WTC11 (cell line): ENCODE data around the gene OBI1. TPM values are rescaled to one million over a fixed set of nuclear protein-coding genes. Genes with fewer than 3 reads are reported as not detected.

Experiments
- CREM ChIP-seq: sonication (generic); formaldehyde crosslinking; IDR thresholded peaks from 2 replicates; pipeline ENCODE4 v1.8.1; 2022; ENCODE audit warnings: mild to moderate bottlenecking, missing genetic modification reagents, moderate library complexity
- ELF4 ChIP-seq: sonication (generic); formaldehyde crosslinking; IDR thresholded peaks from 2 replicates; pipeline ENCODE4 v1.8.1; 2022; ENCODE audit warnings: low read depth, mild to moderate bottlenecking, moderate library complexity, missing genetic modification reagents
- ESRRA ChIP-seq: sonication (generic); formaldehyde crosslinking; IDR thresholded peaks from 2 replicates; pipeline ENCODE4 v1.8.1; 2022; ENCODE audit warnings: mild to moderate bottlenecking, missing genetic modification reagents, borderline replicate concordance
- FOXJ3 ChIP-seq: sonication (generic); formaldehyde crosslinking; IDR thresholded peaks from 2 replicates; pipeline ENCODE4 v1.9.0; 2021; ENCODE audit warnings: missing genetic modification reagents, mild to moderate bottlenecking, borderline replicate concordance
- FOXP4 ChIP-seq: sonication (generic); formaldehyde crosslinking; IDR thresholded peaks from 2 replicates; pipeline ENCODE4 v1.8.0; 2022; ENCODE audit warnings: mild to moderate bottlenecking, missing genetic modification reagents
- JUN ChIP-seq: sonication (generic); formaldehyde crosslinking; IDR thresholded peaks from 2 replicates; pipeline ENCODE4 v1.8.0; 2023; ENCODE audit warnings: mild to moderate bottlenecking, missing genetic modification reagents
- KAT7 ChIP-seq: sonication (generic); formaldehyde crosslinking; IDR thresholded peaks from 2 replicates; pipeline ENCODE4 v1.8.1; 2023; ENCODE audit warnings: missing genetic modification reagents, mild to moderate bottlenecking, borderline replicate concordance
- MXD4 ChIP-seq: fragments of 250-450 bp; sonication (Bioruptor Pico); IDR thresholded peaks from 2 replicates; pipeline ENCODE4 v1.8.0; 2021; ENCODE audit warnings: mild to moderate bottlenecking, moderate library complexity, borderline replicate concordance
- NFE2L1 ChIP-seq: sonication (generic); formaldehyde crosslinking; IDR thresholded peaks from 2 replicates; pipeline ENCODE4 v1.8.1; 2023; ENCODE audit warnings: missing genetic modification reagents
- NFYB ChIP-seq: sonication (generic); formaldehyde crosslinking; conservative IDR thresholded peaks from 2 replicates; pipeline ENCODE4 v1.8.0; 2022; ENCODE audit warnings: low read depth, missing genetic modification reagents
- NR1H2 ChIP-seq: sonication (generic); formaldehyde crosslinking; IDR thresholded peaks from 2 replicates; pipeline ENCODE4 v1.9.0; 2021; ENCODE audit warnings: mild to moderate bottlenecking, moderate library complexity, missing genetic modification reagents
- NR3C1 ChIP-seq: sonication (generic); formaldehyde crosslinking; conservative IDR thresholded peaks from 2 replicates; pipeline ENCODE4 v1.8.1; 2023; ENCODE audit warnings: low read depth, mild to moderate bottlenecking, missing genetic modification reagents
- OVOL2 ChIP-seq: fragments of 250-450 bp; sonication (Bioruptor Pico); IDR thresholded peaks from 2 replicates; pipeline ENCODE4 v1.9.0; 2021; ENCODE audit warnings: mild to moderate bottlenecking, borderline replicate concordance
- RORB ChIP-seq: fragments of 250-450 bp; sonication (Bioruptor Pico); IDR thresholded peaks from 2 replicates; pipeline ENCODE4 v1.9.0; 2021; ENCODE audit warnings: mild to moderate bottlenecking
- TP53 ChIP-seq: sonication (generic); formaldehyde crosslinking; IDR thresholded peaks from 2 replicates; pipeline ENCODE4 v1.8.1; 2023; ENCODE audit warnings: mild to moderate bottlenecking, missing genetic modification reagents
- USF1 ChIP-seq: sonication (generic); formaldehyde crosslinking; IDR thresholded peaks from 2 replicates; pipeline ENCODE4 v1.8.0; 2022; ENCODE audit warnings: mild to moderate bottlenecking, missing genetic modification reagents
- ZNF138 ChIP-seq: sonication (generic); formaldehyde crosslinking; conservative IDR thresholded peaks from 2 replicates; pipeline ENCODE4 v1.8.1; 2022; ENCODE audit warnings: mild to moderate bottlenecking, moderate library complexity, missing genetic modification reagents
- ZNF416 ChIP-seq: fragments of 250-450 bp; sonication (Bioruptor Pico); IDR thresholded peaks from 2 replicates; pipeline ENCODE4 v1.9.0; 2021; ENCODE audit warnings: mild to moderate bottlenecking, inconsistent platforms
- ZNF423 ChIP-seq: fragments of 250-450 bp; sonication (Bioruptor Pico); IDR thresholded peaks from 2 replicates; pipeline ENCODE4 v2.1.2; 2022; ENCODE audit warnings: mild to moderate bottlenecking, moderate library complexity
- total RNA-seq: library from RNA; stranded (reverse); gene quantifications from 3 replicates; pipeline ENCODE4 v1.2.3, GENCODE V29; 2021
- TF ChIP-seq, protein P1 (sequence below): sonication (generic); formaldehyde crosslinking; IDR thresholded peaks from 2 replicates; pipeline ENCODE4 v1.8.1; 2023; ENCODE audit warnings: mild to moderate bottlenecking, missing genetic modification reagents, moderate library complexity
- TF ChIP-seq, protein P2 (sequence below): sonication (generic); formaldehyde crosslinking; IDR thresholded peaks from 2 replicates; pipeline ENCODE4 v1.8.1; 2022; ENCODE audit warnings: mild to moderate bottlenecking, missing genetic modification reagents, moderate library complexity, borderline replicate concordance
- TF ChIP-seq, protein P3 (sequence below): sonication (generic); formaldehyde crosslinking; conservative IDR thresholded peaks from 2 replicates; pipeline ENCODE4 v1.8.1; 2023; ENCODE audit warnings: mild to moderate bottlenecking, low read depth, missing genetic modification reagents, moderate library complexity
- TF ChIP-seq, protein P4 (sequence below): sonication (generic); formaldehyde crosslinking; IDR thresholded peaks from 2 replicates; pipeline ENCODE4 v1.8.1; 2022; ENCODE audit warnings: missing genetic modification reagents, borderline replicate concordance
- TF ChIP-seq, protein P5 (sequence below): fragments of 250-450 bp; sonication (Bioruptor Pico); IDR thresholded peaks from 2 replicates; pipeline ENCODE4 v1.9.0; 2021; ENCODE audit warnings: mild to moderate bottlenecking, borderline replicate concordance
- TF ChIP-seq, protein P6 (sequence below): fragments of 250-450 bp; sonication (Bioruptor Pico); IDR thresholded peaks from 2 replicates; pipeline ENCODE4 v1.9.0; 2021; ENCODE audit warnings: mild to moderate bottlenecking

OBI1 gene
- total RNA-seq, 1 experiment from 2014 or later, result 13.4 TPM

GRCh38 chr13:78658630-78659449, at the start of gene OBI1 (continued):
- TF ChIP-seq FOXP4 (CRISPR knock-in tag), result no peak
- TF ChIP-seq, protein P1, sequence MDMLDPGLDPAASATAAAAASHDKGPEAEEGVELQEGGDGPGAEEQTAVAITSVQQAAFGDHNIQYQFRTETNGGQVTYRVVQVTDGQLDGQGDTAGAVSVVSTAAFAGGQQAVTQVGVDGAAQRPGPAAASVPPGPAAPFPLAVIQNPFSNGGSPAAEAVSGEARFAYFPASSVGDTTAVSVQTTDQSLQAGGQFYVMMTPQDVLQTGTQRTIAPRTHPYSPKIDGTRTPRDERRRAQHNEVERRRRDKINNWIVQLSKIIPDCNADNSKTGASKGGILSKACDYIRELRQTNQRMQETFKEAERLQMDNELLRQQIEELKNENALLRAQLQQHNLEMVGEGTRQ (CRISPR knock-in tag), result peak; percentile 60
- TF ChIP-seq, protein P2, sequence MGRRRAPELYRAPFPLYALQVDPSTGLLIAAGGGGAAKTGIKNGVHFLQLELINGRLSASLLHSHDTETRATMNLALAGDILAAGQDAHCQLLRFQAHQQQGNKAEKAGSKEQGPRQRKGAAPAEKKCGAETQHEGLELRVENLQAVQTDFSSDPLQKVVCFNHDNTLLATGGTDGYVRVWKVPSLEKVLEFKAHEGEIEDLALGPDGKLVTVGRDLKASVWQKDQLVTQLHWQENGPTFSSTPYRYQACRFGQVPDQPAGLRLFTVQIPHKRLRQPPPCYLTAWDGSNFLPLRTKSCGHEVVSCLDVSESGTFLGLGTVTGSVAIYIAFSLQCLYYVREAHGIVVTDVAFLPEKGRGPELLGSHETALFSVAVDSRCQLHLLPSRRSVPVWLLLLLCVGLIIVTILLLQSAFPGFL (CRISPR knock-in tag), result no peak
- TF ChIP-seq NR3C1 (CRISPR knock-in tag), result no peak
- TF ChIP-seq ZNF423, result no peak
- TF ChIP-seq, protein P3, sequence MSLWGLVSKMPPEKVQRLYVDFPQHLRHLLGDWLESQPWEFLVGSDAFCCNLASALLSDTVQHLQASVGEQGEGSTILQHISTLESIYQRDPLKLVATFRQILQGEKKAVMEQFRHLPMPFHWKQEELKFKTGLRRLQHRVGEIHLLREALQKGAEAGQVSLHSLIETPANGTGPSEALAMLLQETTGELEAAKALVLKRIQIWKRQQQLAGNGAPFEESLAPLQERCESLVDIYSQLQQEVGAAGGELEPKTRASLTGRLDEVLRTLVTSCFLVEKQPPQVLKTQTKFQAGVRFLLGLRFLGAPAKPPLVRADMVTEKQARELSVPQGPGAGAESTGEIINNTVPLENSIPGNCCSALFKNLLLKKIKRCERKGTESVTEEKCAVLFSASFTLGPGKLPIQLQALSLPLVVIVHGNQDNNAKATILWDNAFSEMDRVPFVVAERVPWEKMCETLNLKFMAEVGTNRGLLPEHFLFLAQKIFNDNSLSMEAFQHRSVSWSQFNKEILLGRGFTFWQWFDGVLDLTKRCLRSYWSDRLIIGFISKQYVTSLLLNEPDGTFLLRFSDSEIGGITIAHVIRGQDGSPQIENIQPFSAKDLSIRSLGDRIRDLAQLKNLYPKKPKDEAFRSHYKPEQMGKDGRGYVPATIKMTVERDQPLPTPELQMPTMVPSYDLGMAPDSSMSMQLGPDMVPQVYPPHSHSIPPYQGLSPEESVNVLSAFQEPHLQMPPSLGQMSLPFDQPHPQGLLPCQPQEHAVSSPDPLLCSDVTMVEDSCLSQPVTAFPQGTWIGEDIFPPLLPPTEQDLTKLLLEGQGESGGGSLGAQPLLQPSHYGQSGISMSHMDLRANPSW (CRISPR knock-in tag), result no peak
- TF ChIP-seq, protein P4, sequence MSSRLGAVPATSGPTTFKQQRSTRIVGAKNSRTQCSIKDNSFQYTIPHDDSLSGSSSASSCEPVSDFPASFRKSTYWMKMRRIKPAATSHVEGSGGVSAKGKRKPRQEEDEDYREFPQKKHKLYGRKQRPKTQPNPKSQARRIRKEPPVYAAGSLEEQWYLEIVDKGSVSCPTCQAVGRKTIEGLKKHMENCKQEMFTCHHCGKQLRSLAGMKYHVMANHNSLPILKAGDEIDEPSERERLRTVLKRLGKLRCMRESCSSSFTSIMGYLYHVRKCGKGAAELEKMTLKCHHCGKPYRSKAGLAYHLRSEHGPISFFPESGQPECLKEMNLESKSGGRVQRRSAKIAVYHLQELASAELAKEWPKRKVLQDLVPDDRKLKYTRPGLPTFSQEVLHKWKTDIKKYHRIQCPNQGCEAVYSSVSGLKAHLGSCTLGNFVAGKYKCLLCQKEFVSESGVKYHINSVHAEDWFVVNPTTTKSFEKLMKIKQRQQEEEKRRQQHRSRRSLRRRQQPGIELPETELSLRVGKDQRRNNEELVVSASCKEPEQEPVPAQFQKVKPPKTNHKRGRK (CRISPR knock-in tag), result peak; percentile 99
- 0 out of 2 replicates have a peak, but pooled peaks have one; percentile 29 for TF ChIP-seq USF1
- TF ChIP-seq TP53 (CRISPR knock-in tag), result no peak
- no peak for TF ChIP-seq ZNF416 (CRISPR knock-in tag)
- TF ChIP-seq OVOL2 (CRISPR knock-in tag), result no peak
- TF ChIP-seq ZNF138 (CRISPR knock-in tag), result no peak
- no peak for TF ChIP-seq KAT7 (CRISPR knock-in tag)
- 0 out of 2 replicates have a peak, but pooled peaks have one; percentile 28 for TF ChIP-seq JUN
- no peak for TF ChIP-seq MXD4 (CRISPR knock-in tag)
- TF ChIP-seq ESRRA (CRISPR knock-in tag), result peak; percentile 51; the same call in 1 of the 2 replicates
- no peak for TF ChIP-seq ELF4 (CRISPR knock-in tag)
- TF ChIP-seq FOXJ3 (CRISPR knock-in tag), result no peak
- TF ChIP-seq NFYB, result no peak
- TF ChIP-seq, protein P5, sequence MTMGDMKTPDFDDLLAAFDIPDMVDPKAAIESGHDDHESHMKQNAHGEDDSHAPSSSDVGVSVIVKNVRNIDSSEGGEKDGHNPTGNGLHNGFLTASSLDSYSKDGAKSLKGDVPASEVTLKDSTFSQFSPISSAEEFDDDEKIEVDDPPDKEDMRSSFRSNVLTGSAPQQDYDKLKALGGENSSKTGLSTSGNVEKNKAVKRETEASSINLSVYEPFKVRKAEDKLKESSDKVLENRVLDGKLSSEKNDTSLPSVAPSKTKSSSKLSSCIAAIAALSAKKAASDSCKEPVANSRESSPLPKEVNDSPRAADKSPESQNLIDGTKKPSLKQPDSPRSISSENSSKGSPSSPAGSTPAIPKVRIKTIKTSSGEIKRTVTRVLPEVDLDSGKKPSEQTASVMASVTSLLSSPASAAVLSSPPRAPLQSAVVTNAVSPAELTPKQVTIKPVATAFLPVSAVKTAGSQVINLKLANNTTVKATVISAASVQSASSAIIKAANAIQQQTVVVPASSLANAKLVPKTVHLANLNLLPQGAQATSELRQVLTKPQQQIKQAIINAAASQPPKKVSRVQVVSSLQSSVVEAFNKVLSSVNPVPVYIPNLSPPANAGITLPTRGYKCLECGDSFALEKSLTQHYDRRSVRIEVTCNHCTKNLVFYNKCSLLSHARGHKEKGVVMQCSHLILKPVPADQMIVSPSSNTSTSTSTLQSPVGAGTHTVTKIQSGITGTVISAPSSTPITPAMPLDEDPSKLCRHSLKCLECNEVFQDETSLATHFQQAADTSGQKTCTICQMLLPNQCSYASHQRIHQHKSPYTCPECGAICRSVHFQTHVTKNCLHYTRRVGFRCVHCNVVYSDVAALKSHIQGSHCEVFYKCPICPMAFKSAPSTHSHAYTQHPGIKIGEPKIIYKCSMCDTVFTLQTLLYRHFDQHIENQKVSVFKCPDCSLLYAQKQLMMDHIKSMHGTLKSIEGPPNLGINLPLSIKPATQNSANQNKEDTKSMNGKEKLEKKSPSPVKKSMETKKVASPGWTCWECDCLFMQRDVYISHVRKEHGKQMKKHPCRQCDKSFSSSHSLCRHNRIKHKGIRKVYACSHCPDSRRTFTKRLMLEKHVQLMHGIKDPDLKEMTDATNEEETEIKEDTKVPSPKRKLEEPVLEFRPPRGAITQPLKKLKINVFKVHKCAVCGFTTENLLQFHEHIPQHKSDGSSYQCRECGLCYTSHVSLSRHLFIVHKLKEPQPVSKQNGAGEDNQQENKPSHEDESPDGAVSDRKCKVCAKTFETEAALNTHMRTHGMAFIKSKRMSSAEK (CRISPR knock-in tag), result no peak
- TF ChIP-seq, protein P6, sequence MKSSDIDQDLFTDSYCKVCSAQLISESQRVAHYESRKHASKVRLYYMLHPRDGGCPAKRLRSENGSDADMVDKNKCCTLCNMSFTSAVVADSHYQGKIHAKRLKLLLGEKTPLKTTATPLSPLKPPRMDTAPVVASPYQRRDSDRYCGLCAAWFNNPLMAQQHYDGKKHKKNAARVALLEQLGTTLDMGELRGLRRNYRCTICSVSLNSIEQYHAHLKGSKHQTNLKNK, result no peak
- TF ChIP-seq NR1H2 (CRISPR knock-in tag), result no peak
- TF ChIP-seq NFE2L1 (CRISPR knock-in tag), result peak; percentile 76; the same call in 1 of the 2 replicates
- TF ChIP-seq RORB (CRISPR knock-in tag), result no peak
- TF ChIP-seq CREM (CRISPR knock-in tag), result 0 out of 2 replicates have a peak, but pooled peaks have one; percentile 55
